ENCODE results near the gene POU5F2.

POU5F2 gene

GRCh38 chr5:93741136-93741811, at the start of gene POU5F2:
POU5F2 (minus strand) TSS chr5:93741600; CDS start chr5:93741563, 37 bp downstream.
- no peak for DNase-seq (ENCODE audit: low read depth)

GRCh38 chr5:93790401-93790800, 49.0 kb upstream of the POU5F2 start:
- DNase-seq (ENCODE audit: low read depth) = no peak

- no peak for DNase-seq (ENCODE audit: low read depth)
Observed at GRCh38 chr5:93789173-93790067, 48.0 kb upstream of the POU5F2 start.

- DNase-seq (ENCODE audit: low read depth) = no peak
Observed at GRCh38 chr5:93787598-93787997, 46.2 kb upstream of the POU5F2 start.

GRCh38 chr5:93785475-93785874, 44.1 kb upstream of the POU5F2 start:
- DNase-seq (ENCODE audit: low read depth) = no peak

GRCh38 chr5:93782978-93783377, 41.6 kb upstream of the POU5F2 start:
- no peak for DNase-seq (ENCODE audit: low read depth)

GRCh38 chr5:93777620-93778019, 36.2 kb upstream of the POU5F2 start:
- DNase-seq (ENCODE audit: low read depth) = no peak

GRCh38 chr5:93756372-93756771, 15.0 kb upstream of the POU5F2 start:
- no peak for DNase-seq (ENCODE audit: low read depth)

- DNase-seq (ENCODE audit: low read depth) = no peak
Observed at GRCh38 chr5:93755716-93756115, 14.3 kb upstream of the POU5F2 start.

- DNase-seq (ENCODE audit: low read depth) = no peak
Observed at GRCh38 chr5:93748875-93749397, 7.5 kb upstream of the POU5F2 start.

- no peak for DNase-seq (ENCODE audit: low read depth)
Observed at GRCh38 chr5:93746406-93747056, 5.1 kb upstream of the POU5F2 start.

GRCh38 chr5:93736284-93736683, 5.1 kb downstream of the POU5F2 start:
- no peak for DNase-seq (ENCODE audit: low read depth)

GRCh38 chr5:93735378-93735777, 6.0 kb downstream of the POU5F2 start:
- no peak for DNase-seq (ENCODE audit: low read depth)

- DNase-seq (ENCODE audit: low read depth) = no peak
Observed at GRCh38 chr5:93731987-93732386, 9.4 kb downstream of the POU5F2 start.

GRCh38 chr5:93726595-93726994, 14.8 kb downstream of the POU5F2 start:
- no peak for DNase-seq (ENCODE audit: low read depth)

- DNase-seq (ENCODE audit: low read depth) = no peak
Observed at GRCh38 chr5:93724791-93725190, 16.6 kb downstream of the POU5F2 start.

- DNase-seq (ENCODE audit: low read depth) = no peak
Observed at GRCh38 chr5:93723681-93724080, 17.7 kb downstream of the POU5F2 start.

- DNase-seq (ENCODE audit: low read depth) = no peak
Observed at GRCh38 chr5:93723005-93723404, 18.4 kb downstream of the POU5F2 start.

- DNase-seq (ENCODE audit: low read depth) = no peak
Observed at GRCh38 chr5:93722588-93722987, 18.8 kb downstream of the POU5F2 start.

- no peak for DNase-seq (ENCODE audit: low read depth)
Observed at GRCh38 chr5:93721511-93721910, 19.9 kb downstream of the POU5F2 start.

- DNase-seq (ENCODE audit: low read depth) = no peak
Observed at GRCh38 chr5:93721071-93721470, 20.3 kb downstream of the POU5F2 start.

- no peak for DNase-seq (ENCODE audit: low read depth)
Observed at GRCh38 chr5:93717162-93717561, 24.2 kb downstream of the POU5F2 start.

- no peak for DNase-seq (ENCODE audit: low read depth)
Observed at GRCh38 chr5:93716453-93716852, 24.9 kb downstream of the POU5F2 start.

Measured in activated T-helper 9 cell treated with anti-CD3 and anti-CD28 coated beads, Interleukin-2, amount 50 U/mL, for 16 hours (primary cell).